Lung (tissue), 12 donors: ENCODE measurements around the gene FBLN5. TPM values are rescaled to one million over a fixed set of nuclear protein-coding genes. Genes with fewer than 3 reads are reported as not detected.
A peak's percentile ranks its signal among the peaks of the same experiment; 100 is the strongest.

Experiments used
- ATAC-seq: fragments of 200-7000 bp; cut with Tn5 transposase; one replicate; pipeline ENCODE4 v1.9.1; 2020; ENCODE audit warnings: moderate number of reproducible peaks; ENCODE audit not compliant: insufficient read depth, low FRiP score
- DNase-seq, 3 donors: peaks; one replicate each; pipeline ENCODE4 v3.0.0-alpha.2; 2013 to 2017
- H3K27ac ChIP-seq, 2 donors: one replicate each; pipeline ENCODE4 v1.5.1; 2013; ENCODE audit warnings: mild to moderate bottlenecking in 2 of 2, moderate library complexity in 2 of 2, control low read depth in 1 of 2, inconsistent platforms in 1 of 2, low read depth in 1 of 2, low read length in 1 of 2
- H3K27me3 ChIP-seq, 3 donors: one replicate each; pipeline ENCODE4 v1.5.1; 2013; ENCODE audit warnings: low read length in 2 of 3; ENCODE audit not compliant: control insufficient read depth in 3 of 3, insufficient read depth in 3 of 3
- H3K36me3 ChIP-seq, 4 donors: one replicate each; pipeline ENCODE4 v1.5.1; 2013; ENCODE audit warnings: low read length in 4 of 4, mild to moderate bottlenecking in 1 of 4, moderate library complexity in 1 of 4; ENCODE audit not compliant: control insufficient read depth in 4 of 4, insufficient read depth in 4 of 4
- H3K4me1 ChIP-seq, 5 donors: one replicate each; pipeline ENCODE4 v1.5.1; 2013; ENCODE audit warnings: low read length in 5 of 5, mild to moderate bottlenecking in 2 of 5, moderate library complexity in 1 of 5; ENCODE audit not compliant: control insufficient read depth in 5 of 5, insufficient read depth in 5 of 5
- H3K4me3 ChIP-seq: one replicate; pipeline ENCODE4 v1.5.1; 2013; ENCODE audit warnings: mild to moderate bottlenecking, control low read depth, moderate library complexity
- H3K9ac ChIP-seq, 2 donors: one replicate each; pipeline ENCODE4 v1.5.1; 2013; ENCODE audit warnings: low read length in 2 of 2, control low read depth in 1 of 2; ENCODE audit not compliant: insufficient read depth in 1 of 2
- H3K9me3 ChIP-seq, 4 donors: one replicate each; pipeline ENCODE4 v1.5.1; 2013; ENCODE audit warnings: low read length in 3 of 4, mild to moderate bottlenecking in 1 of 4, moderate library complexity in 1 of 4; ENCODE audit not compliant: control insufficient read depth in 4 of 4, insufficient read depth in 3 of 4
- WGBS, 2 donors: extraction: QIAGEN DNeasy Blood & Tissue Kit; methylation state at CpG; one replicate each; pipeline ENCODE4 v1.1.7; 2013; 5-methylcytosine and 5-hydroxymethylcytosine counted together
- polyA plus RNA-seq, 2 donors: library from polyadenylated mRNA; stranded (reverse); fragments of 200-250 nt; gene quantifications; one replicate each; pipeline ENCODE4 v1.2.1, GENCODE V29; 2013
- total RNA-seq, 2 donors: library from RNA; depleted of rRNA in 1 of 2; stranded (reverse); fragments of >200 nt in 1 of 2; gene quantifications; one replicate each; pipeline ENCODE4 v1.2.1, GENCODE V29; 2014 to 2021
- TF ChIP-seq, protein P1 (sequence below): IDR thresholded peaks from 2 replicates; pipeline ENCODE4 v1.5.1; 2012; ENCODE audit warnings: mild to moderate bottlenecking; ENCODE audit errors: control extremely low read depth, extremely low read depth
- donor health status: control.
- donor health status: control.
- donor health status: Bipolar disorder and iron deficiency.
- donor health status: healthy.
- donor health status: DM: yes; HTN: yes; CAD: no.

Gene FBLN5
- total and polyA plus RNA-seq, 4 donors = 43.1 to 83.0 (median 72.0) TPM

- TF ChIP-seq, protein P1, sequence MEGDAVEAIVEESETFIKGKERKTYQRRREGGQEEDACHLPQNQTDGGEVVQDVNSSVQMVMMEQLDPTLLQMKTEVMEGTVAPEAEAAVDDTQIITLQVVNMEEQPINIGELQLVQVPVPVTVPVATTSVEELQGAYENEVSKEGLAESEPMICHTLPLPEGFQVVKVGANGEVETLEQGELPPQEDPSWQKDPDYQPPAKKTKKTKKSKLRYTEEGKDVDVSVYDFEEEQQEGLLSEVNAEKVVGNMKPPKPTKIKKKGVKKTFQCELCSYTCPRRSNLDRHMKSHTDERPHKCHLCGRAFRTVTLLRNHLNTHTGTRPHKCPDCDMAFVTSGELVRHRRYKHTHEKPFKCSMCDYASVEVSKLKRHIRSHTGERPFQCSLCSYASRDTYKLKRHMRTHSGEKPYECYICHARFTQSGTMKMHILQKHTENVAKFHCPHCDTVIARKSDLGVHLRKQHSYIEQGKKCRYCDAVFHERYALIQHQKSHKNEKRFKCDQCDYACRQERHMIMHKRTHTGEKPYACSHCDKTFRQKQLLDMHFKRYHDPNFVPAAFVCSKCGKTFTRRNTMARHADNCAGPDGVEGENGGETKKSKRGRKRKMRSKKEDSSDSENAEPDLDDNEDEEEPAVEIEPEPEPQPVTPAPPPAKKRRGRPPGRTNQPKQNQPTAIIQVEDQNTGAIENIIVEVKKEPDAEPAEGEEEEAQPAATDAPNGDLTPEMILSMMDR = no peak
Observed at GRCh38 chr14:91858536-91859275, 88.8 kb downstream of the FBLN5 start.

GRCh38 chr14:91857614-91858013, 89.9 kb downstream of the FBLN5 start:
- no peaks in the 10 kb centered on the region for H3K9me3 ChIP-seq
- H3K36me3 ChIP-seq = no peaks in the 10 kb centered on the region
- no peaks in the 10 kb centered on the region for H3K27me3 ChIP-seq
- H3K4me1 ChIP-seq = peaks cover 0 to 9% (median 3%) of the 10 kb centered on the region in 5 donors
- ATAC-seq (no peak), DNase-seq (no peak)
- H3K27ac ChIP-seq = no peak overlapping the region
- H3K9ac ChIP-seq = no peak overlapping the region
- WGBS, 2 donors = 96 to 98% methylated on average over 2 of the region's 2 CpGs
- no peak overlapping the region for H3K4me3 ChIP-seq
- TF ChIP-seq, protein P1 = no peak

More at GRCh38 chr14:91858536-91859275, 88.8 kb downstream of the FBLN5 start:
- Histone ChIP-seq H3K9me3 (no peaks in the 10 kb centered on the region), H3K4me1 (peaks cover 0 to under 1% (median 0%) of the 10 kb centered on the region in 5 donors), H3K27ac (no peak overlapping the region), H3K9ac (no peak overlapping the region), H3K36me3 (no peaks in the 10 kb centered on the region), H3K4me3 (no peak overlapping the region), H3K27me3 (no peaks in the 10 kb centered on the region)
- 29 to 33% methylated on average over 8 of the region's 8 CpGs for WGBS, 2 donors
- ATAC-seq (peak; percentile 84), DNase-seq (peak in 2 of 3 donors; percentile 34 to 35)

DNA sequence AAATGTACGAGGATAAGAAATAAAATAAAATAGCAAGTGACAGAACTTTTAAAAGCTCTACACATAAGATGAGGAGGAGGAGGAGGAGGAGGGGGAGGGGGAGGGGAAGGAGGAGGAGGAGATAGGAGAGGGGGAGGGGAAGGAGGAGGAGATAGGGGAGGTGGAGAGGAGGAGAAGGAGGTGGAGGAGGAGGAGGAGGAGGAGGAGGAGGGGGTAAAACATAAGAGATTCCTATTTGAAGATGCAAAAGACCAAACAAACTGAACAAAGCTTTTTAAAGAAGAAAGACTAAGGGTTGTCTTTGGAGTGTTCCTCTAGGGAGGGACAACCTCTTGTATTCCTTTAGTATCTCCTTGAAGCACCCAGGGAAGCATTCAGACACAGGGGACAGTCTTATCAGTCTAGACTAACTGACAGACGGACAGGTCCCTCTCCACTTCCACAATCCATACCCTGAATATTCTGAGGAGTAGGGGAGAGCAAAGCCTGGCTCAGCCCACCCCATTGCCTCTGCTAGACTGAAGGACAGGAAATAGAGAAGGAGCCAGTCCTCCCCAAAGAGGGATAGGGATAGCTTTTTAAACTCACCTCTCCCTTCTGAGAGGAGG, 93.1 kb downstream of the FBLN5 start:
- Histone ChIP-seq H3K4me3 (no peak overlapping the region), H3K4me1 (peaks cover 0 to 9% (median 3%) of the 10 kb centered on the region in 5 donors), H3K9me3 (no peaks in the 10 kb centered on the region), H3K36me3 (no peaks in the 10 kb centered on the region), H3K27me3 (no peaks in the 10 kb centered on the region), H3K9ac (no peak overlapping the region), H3K27ac (no peak overlapping the region)
- no peak for ATAC-seq
- DNase-seq = no peak
- TF ChIP-seq, protein P1 = no peak
- 69 to 70% methylated on average over 2 of the region's 2 CpGs for WGBS, 2 donors
